Adrenal gland (tissue), 5 donors: ENCODE measurements around the gene PCSK6.

ENCODE experiments used
- POLR2A ChIP-seq, 2 donors: fragments of 450-650 bp; IDR thresholded peaks; one replicate each; pipeline ENCODE4 v1.6.1; 2017; ENCODE audit warnings: antibody characterized with exemption in 2 of 2, mild to moderate bottlenecking in 2 of 2, moderate library complexity in 1 of 2
- TF ChIP-seq, protein P1 (sequence below), 6 experiments: fragments of 450-650 bp in 4 of 6; fragments of 200-600 bp in 2 of 6; sonication (generic) in 1 of 6; IDR thresholded peaks; 1 replicate in 5 of 6; 2 replicates in 1 of 6; pipeline versions ENCODE4 v1.5.1 to v1.8.0; 2016 to 2021; ENCODE audit warnings: antibody characterized with exemption in 6 of 6, mild to moderate bottlenecking in 2 of 6, moderate library complexity in 1 of 6
- donor health status: DM: no; HTN: no; CAD: no.

DNA sequence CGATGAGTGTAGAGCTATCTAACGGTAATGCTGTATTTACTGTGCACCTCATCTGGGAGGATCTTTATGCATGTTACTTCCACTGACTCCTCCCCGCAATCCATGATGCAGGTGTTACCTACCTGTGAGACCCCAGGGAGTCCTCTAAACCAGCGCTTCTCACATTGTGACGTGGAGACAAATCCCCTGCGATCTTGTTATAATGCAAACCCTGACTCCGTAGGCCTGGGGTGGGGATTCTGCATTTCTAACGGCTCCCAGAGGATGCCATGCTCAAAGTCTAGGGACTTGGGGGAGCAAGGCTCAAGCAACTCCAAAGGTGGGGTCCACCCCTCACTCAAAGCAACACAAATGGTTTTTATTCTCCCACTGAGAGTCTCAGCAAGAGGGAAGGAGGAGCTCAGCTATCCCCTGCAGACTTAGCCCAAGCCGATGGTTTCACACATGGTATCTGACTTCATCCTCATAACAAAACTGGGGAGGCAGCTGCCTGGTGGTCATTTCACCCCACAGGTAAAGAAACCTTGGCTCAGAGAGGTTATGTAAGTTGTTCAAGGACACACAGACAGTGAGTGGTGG, 63.6 kb downstream of the PCSK6 start:
- no peak for TF ChIP-seq POLR2A (IDR thresholded peaks at IDR 0.05)
- TF ChIP-seq, protein P1, sequence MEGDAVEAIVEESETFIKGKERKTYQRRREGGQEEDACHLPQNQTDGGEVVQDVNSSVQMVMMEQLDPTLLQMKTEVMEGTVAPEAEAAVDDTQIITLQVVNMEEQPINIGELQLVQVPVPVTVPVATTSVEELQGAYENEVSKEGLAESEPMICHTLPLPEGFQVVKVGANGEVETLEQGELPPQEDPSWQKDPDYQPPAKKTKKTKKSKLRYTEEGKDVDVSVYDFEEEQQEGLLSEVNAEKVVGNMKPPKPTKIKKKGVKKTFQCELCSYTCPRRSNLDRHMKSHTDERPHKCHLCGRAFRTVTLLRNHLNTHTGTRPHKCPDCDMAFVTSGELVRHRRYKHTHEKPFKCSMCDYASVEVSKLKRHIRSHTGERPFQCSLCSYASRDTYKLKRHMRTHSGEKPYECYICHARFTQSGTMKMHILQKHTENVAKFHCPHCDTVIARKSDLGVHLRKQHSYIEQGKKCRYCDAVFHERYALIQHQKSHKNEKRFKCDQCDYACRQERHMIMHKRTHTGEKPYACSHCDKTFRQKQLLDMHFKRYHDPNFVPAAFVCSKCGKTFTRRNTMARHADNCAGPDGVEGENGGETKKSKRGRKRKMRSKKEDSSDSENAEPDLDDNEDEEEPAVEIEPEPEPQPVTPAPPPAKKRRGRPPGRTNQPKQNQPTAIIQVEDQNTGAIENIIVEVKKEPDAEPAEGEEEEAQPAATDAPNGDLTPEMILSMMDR (IDR thresholded peaks at IDR 0.05) = no peak
